Lung microvascular endothelial cell (primary cell): ENCODE data around the gene LMAN2L. TPM values are rescaled to one million over a fixed set of nuclear protein-coding genes. Genes with fewer than 3 reads are reported as not detected.

Experiments used
- total RNA-seq: library from RNA; depleted of rRNA; stranded (reverse); fragments of >200 nt; gene quantifications from 2 replicates; pipeline ENCODE4 v1.2.1, GENCODE V29; 2014

Gene LMAN2L
- total RNA-seq, 1 donor from 2014 or later = 22.2 TPM

Other genes starting within 250 kb of the LMAN2L start
- gene NEURL3, start 234.7 kb downstream of the LMAN2L start, total RNA-seq = under 0.01 and 0.20 TPM in 2 replicates
- gene ARID5A, start 203.3 kb downstream of the LMAN2L start, total RNA-seq = 8.5 and 9.7 TPM in 2 replicates
- gene KANSL3, start 101.8 kb downstream of the LMAN2L start, total RNA-seq = 16.3 and 21.6 TPM in 2 replicates
- gene FER1L5, start 97.3 kb downstream of the LMAN2L start, total RNA-seq = not detected in 2 replicates
- 1.1 and 1.6 TPM in 2 replicates for gene CNNM4, start 20.8 kb upstream of the LMAN2L start, total RNA-seq
- gene CNNM3, start 76.2 kb upstream of the LMAN2L start, total RNA-seq = 6.3 and 9.9 TPM in 2 replicates
- gene ANKRD23, start 104.0 kb upstream of the LMAN2L start, total RNA-seq = 0.44 and 0.79 TPM in 2 replicates
- gene ANKRD39, start 118.0 kb upstream of the LMAN2L start, total RNA-seq = 5.9 and 6.3 TPM in 2 replicates
- 17.9 and 20.8 TPM in 2 replicates for gene SEMA4C, start 130.0 kb upstream of the LMAN2L start, total RNA-seq
- gene FAM178B, start 246.5 kb upstream of the LMAN2L start, total RNA-seq = not detected in 2 replicates